ENCODE data around the gene FBF1.

Gene FBF1

GRCh38 chr17:75927286-75927922 is 13.4 kb downstream of the FBF1 start:
- H3K9me3 ChIP-seq (ENCODE audit: control insufficient read depth in 2 of 2, low read length in 2 of 2), result no peaks in the 10 kb centered on the region
- H3K9ac ChIP-seq (ENCODE audit: low read depth in 1 of 2, low read length in 2 of 2), result no peak overlapping the region

GRCh38 chr17:75926456-75926855 is 14.4 kb downstream of the FBF1 start:
- Histone ChIP-seq H3K36me3 (ENCODE audit: control insufficient read depth in 2 of 2, insufficient read depth in 2 of 2, low read length in 2 of 2) (peaks cover 2 to 12% of the 10 kb centered on the region in 2 donors), H3K27me3 (ENCODE audit: control insufficient read depth in 2 of 2, insufficient read depth in 2 of 2, low read length in 2 of 2) (no peaks in the 10 kb centered on the region), H3K4me3 (ENCODE audit: low read length in 2 of 2) (no peak overlapping the region), H3K9me3 (ENCODE audit: control insufficient read depth in 2 of 2, low read length in 2 of 2) (no peaks in the 10 kb centered on the region), H3K4me1 (ENCODE audit: control insufficient read depth in 2 of 2, insufficient read depth in 2 of 2, low read length in 2 of 2) (peaks cover 2 to 5% of the 10 kb centered on the region in 2 donors), H3K9ac (ENCODE audit: low read depth in 1 of 2, low read length in 2 of 2) (no peak overlapping the region), H3K27ac (ENCODE audit: low read depth in 2 of 2, low read length in 2 of 2) (no peak overlapping the region)

More at GRCh38 chr17:75927286-75927922, 13.4 kb downstream of the FBF1 start:
- H3K36me3 ChIP-seq (ENCODE audit: control insufficient read depth in 2 of 2, insufficient read depth in 2 of 2, low read length in 2 of 2), result peaks cover 2 to 12% of the 10 kb centered on the region in 2 donors
- H3K4me3 ChIP-seq (ENCODE audit: low read length in 2 of 2), result no peak overlapping the region
- peaks cover 2 to 5% of the 10 kb centered on the region in 2 donors for H3K4me1 ChIP-seq (ENCODE audit: control insufficient read depth in 2 of 2, insufficient read depth in 2 of 2, low read length in 2 of 2)
- no peak overlapping the region for H3K27ac ChIP-seq (ENCODE audit: low read depth in 2 of 2, low read length in 2 of 2)
- no peaks in the 10 kb centered on the region for H3K27me3 ChIP-seq (ENCODE audit: control insufficient read depth in 2 of 2, insufficient read depth in 2 of 2, low read length in 2 of 2)

GRCh38 chr17:75925912-75926311 is 14.9 kb downstream of the FBF1 start:
- Histone ChIP-seq H3K9me3 (ENCODE audit: control insufficient read depth in 2 of 2, low read length in 2 of 2) (no peaks in the 10 kb centered on the region), H3K9ac (ENCODE audit: low read depth in 1 of 2, low read length in 2 of 2) (no peak overlapping the region), H3K27me3 (ENCODE audit: control insufficient read depth in 2 of 2, insufficient read depth in 2 of 2, low read length in 2 of 2) (no peaks in the 10 kb centered on the region), H3K27ac (ENCODE audit: low read depth in 2 of 2, low read length in 2 of 2) (no peak overlapping the region), H3K4me1 (ENCODE audit: control insufficient read depth in 2 of 2, insufficient read depth in 2 of 2, low read length in 2 of 2) (peaks cover 2 to 5% of the 10 kb centered on the region in 2 donors), H3K4me3 (ENCODE audit: low read length in 2 of 2) (no peak overlapping the region), H3K36me3 (ENCODE audit: control insufficient read depth in 2 of 2, insufficient read depth in 2 of 2, low read length in 2 of 2) (peaks cover 2 to 12% of the 10 kb centered on the region in 2 donors)

GRCh38 chr17:75925103-75925502 is 15.7 kb downstream of the FBF1 start:
- peaks cover 2 to 12% of the 10 kb centered on the region in 2 donors for H3K36me3 ChIP-seq (ENCODE audit: control insufficient read depth in 2 of 2, insufficient read depth in 2 of 2, low read length in 2 of 2)
- no peak overlapping the region for H3K4me3 ChIP-seq (ENCODE audit: low read length in 2 of 2)
- no peak overlapping the region for H3K27ac ChIP-seq (ENCODE audit: low read depth in 2 of 2, low read length in 2 of 2)
- H3K4me1 ChIP-seq (ENCODE audit: control insufficient read depth in 2 of 2, insufficient read depth in 2 of 2, low read length in 2 of 2), result peaks cover 2 to 5% of the 10 kb centered on the region in 2 donors
- H3K9ac ChIP-seq (ENCODE audit: low read depth in 1 of 2, low read length in 2 of 2), result no peak overlapping the region
- H3K9me3 ChIP-seq (ENCODE audit: control insufficient read depth in 2 of 2, low read length in 2 of 2), result no peaks in the 10 kb centered on the region
- H3K27me3 ChIP-seq (ENCODE audit: control insufficient read depth in 2 of 2, insufficient read depth in 2 of 2, low read length in 2 of 2), result no peaks in the 10 kb centered on the region

- Histone ChIP-seq H3K9me3 (ENCODE audit: control insufficient read depth in 2 of 2, low read length in 2 of 2) (no peaks in the 10 kb centered on the region), H3K36me3 (ENCODE audit: control insufficient read depth in 2 of 2, insufficient read depth in 2 of 2, low read length in 2 of 2) (peaks cover 2 to 12% of the 10 kb centered on the region in 2 donors), H3K4me1 (ENCODE audit: control insufficient read depth in 2 of 2, insufficient read depth in 2 of 2, low read length in 2 of 2) (peaks cover 2 to 5% of the 10 kb centered on the region in 2 donors), H3K27me3 (ENCODE audit: control insufficient read depth in 2 of 2, insufficient read depth in 2 of 2, low read length in 2 of 2) (no peaks in the 10 kb centered on the region), H3K27ac (ENCODE audit: low read depth in 2 of 2, low read length in 2 of 2) (no peak overlapping the region), H3K9ac (ENCODE audit: low read depth in 1 of 2, low read length in 2 of 2) (no peak overlapping the region), H3K4me3 (ENCODE audit: low read length in 2 of 2) (no peak overlapping the region)
Observed at GRCh38 chr17:75922963-75923874, 17.6 kb downstream of the FBF1 start.

GRCh38 chr17:75922173-75922961 is 18.5 kb downstream of the FBF1 start:
- H3K4me1 ChIP-seq (ENCODE audit: control insufficient read depth in 2 of 2, insufficient read depth in 2 of 2, low read length in 2 of 2), result peaks cover 2 to 5% of the 10 kb centered on the region in 2 donors
- no peak overlapping the region for H3K4me3 ChIP-seq (ENCODE audit: low read length in 2 of 2)
- no peaks in the 10 kb centered on the region for H3K9me3 ChIP-seq (ENCODE audit: control insufficient read depth in 2 of 2, low read length in 2 of 2)
- no peak overlapping the region for H3K27ac ChIP-seq (ENCODE audit: low read depth in 2 of 2, low read length in 2 of 2)
- H3K27me3 ChIP-seq (ENCODE audit: control insufficient read depth in 2 of 2, insufficient read depth in 2 of 2, low read length in 2 of 2), result no peaks in the 10 kb centered on the region
- H3K9ac ChIP-seq (ENCODE audit: low read depth in 1 of 2, low read length in 2 of 2), result no peak overlapping the region
- H3K36me3 ChIP-seq (ENCODE audit: control insufficient read depth in 2 of 2, insufficient read depth in 2 of 2, low read length in 2 of 2), result peaks cover 2 to 12% of the 10 kb centered on the region in 2 donors

- Histone ChIP-seq H3K27ac (ENCODE audit: low read depth in 2 of 2, low read length in 2 of 2) (no peak overlapping the region), H3K36me3 (ENCODE audit: control insufficient read depth in 2 of 2, insufficient read depth in 2 of 2, low read length in 2 of 2) (peaks cover 2 to 12% of the 10 kb centered on the region in 2 donors), H3K4me3 (ENCODE audit: low read length in 2 of 2) (no peak overlapping the region), H3K4me1 (ENCODE audit: control insufficient read depth in 2 of 2, insufficient read depth in 2 of 2, low read length in 2 of 2) (peaks cover 2 to 5% of the 10 kb centered on the region in 2 donors), H3K9ac (ENCODE audit: low read depth in 1 of 2, low read length in 2 of 2) (no peak overlapping the region), H3K27me3 (ENCODE audit: control insufficient read depth in 2 of 2, insufficient read depth in 2 of 2, low read length in 2 of 2) (no peaks in the 10 kb centered on the region), H3K9me3 (ENCODE audit: control insufficient read depth in 2 of 2, low read length in 2 of 2) (no peaks in the 10 kb centered on the region)
Observed at GRCh38 chr17:75921596-75921995, 19.2 kb downstream of the FBF1 start.

- Histone ChIP-seq H3K27ac (ENCODE audit: low read depth in 2 of 2, low read length in 2 of 2) (no peak overlapping the region), H3K27me3 (ENCODE audit: control insufficient read depth in 2 of 2, insufficient read depth in 2 of 2, low read length in 2 of 2) (no peaks in the 10 kb centered on the region), H3K9ac (ENCODE audit: low read depth in 1 of 2, low read length in 2 of 2) (no peak overlapping the region), H3K9me3 (ENCODE audit: control insufficient read depth in 2 of 2, low read length in 2 of 2) (no peaks in the 10 kb centered on the region), H3K4me3 (ENCODE audit: low read length in 2 of 2) (no peak overlapping the region), H3K36me3 (ENCODE audit: control insufficient read depth in 2 of 2, insufficient read depth in 2 of 2, low read length in 2 of 2) (peaks cover 2 to 4% of the 10 kb centered on the region in 2 donors), H3K4me1 (ENCODE audit: control insufficient read depth in 2 of 2, insufficient read depth in 2 of 2, low read length in 2 of 2) (peaks cover 2 to 5% of the 10 kb centered on the region in 2 donors)
Observed at GRCh38 chr17:75920045-75920560, 20.7 kb downstream of the FBF1 start.

GRCh38 chr17:75919611-75920010 is 21.2 kb downstream of the FBF1 start:
- Histone ChIP-seq H3K4me3 (ENCODE audit: low read length in 2 of 2) (no peak overlapping the region), H3K27ac (ENCODE audit: low read depth in 2 of 2, low read length in 2 of 2) (no peak overlapping the region)

More at GRCh38 chr17:75919611-75920010, 21.2 kb downstream of the FBF1 start:
- Histone ChIP-seq H3K9ac (ENCODE audit: low read depth in 1 of 2, low read length in 2 of 2) (no peak overlapping the region), H3K27me3 (ENCODE audit: control insufficient read depth in 2 of 2, insufficient read depth in 2 of 2, low read length in 2 of 2) (no peaks in the 10 kb centered on the region), H3K36me3 (ENCODE audit: control insufficient read depth in 2 of 2, insufficient read depth in 2 of 2, low read length in 2 of 2) (peaks cover 2 to 4% of the 10 kb centered on the region in 2 donors), H3K9me3 (ENCODE audit: control insufficient read depth in 2 of 2, low read length in 2 of 2) (no peaks in the 10 kb centered on the region), H3K4me1 (ENCODE audit: control insufficient read depth in 2 of 2, insufficient read depth in 2 of 2, low read length in 2 of 2) (peaks cover 2 to 5% of the 10 kb centered on the region in 2 donors)

Measured in mucosa of rectum (tissue), 2 donors.